ENCODE results near the gene PLA2G6. TPM values are rescaled to one million over a fixed set of nuclear protein-coding genes. Genes with fewer than 3 reads are reported as not detected.

The PLA2G6 gene
- total RNA-seq, 6 experiments from 2014 or later: 8.1 to 32.9 (median 19.8) TPM

GRCh38 chr22:38108561-38109319 is 72.9 kb downstream of the PLA2G6 start:
- no peaks in the 10 kb centered on the region for H3K9me3 ChIP-seq
- H3K36me3 ChIP-seq: no peaks in the 10 kb centered on the region
- no peak overlapping the region for H3K4me3 ChIP-seq
- intact Hi-C loops (cut with DNase I): loop anchor here in 1 of 2 donors (10.0 kb wide), 1 partner anchor 126 kb away; no protein-coding TSS in a partner anchor
- ATAC-seq: peak in 3 of 4 donors; percentile 1 to 8 (median 3)
- H3K27me3 ChIP-seq: no peaks in the 10 kb centered on the region
- H3K4me1 ChIP-seq: peaks cover 0 to 15% (median 7%) of the 10 kb centered on the region in 4 donors
- 62% methylated on average over 10 of the region's 15 CpGs for WGBS (ENCODE audit: insufficient coverage, low coverage, low lambda C conversion rate, missing lambda C conversion rate)
- H3K27ac ChIP-seq: no peak overlapping the region
- DNase-seq: peak in 1 of 3 donors; percentile 52
- TF ChIP-seq POLR2A (IDR thresholded peaks at IDR 0.05): no peak
- TF ChIP-seq CTCF (IDR thresholded peaks at IDR 0.05): no peak

GRCh38 chr22:38107692-38108515 is 73.7 kb downstream of the PLA2G6 start:
- WGBS (ENCODE audit: insufficient coverage, low coverage, low lambda C conversion rate, missing lambda C conversion rate): 36% methylated on average over 7 of the region's 17 CpGs

GRCh38 chr22:38106814-38107578 is 74.6 kb downstream of the PLA2G6 start:
- intact Hi-C loops (cut with DNase I): loop anchor here in 1 of 2 donors (10.0 kb wide), 1 partner anchor 128 kb away; no protein-coding TSS in a partner anchor
- H3K27me3 ChIP-seq: no peaks in the 10 kb centered on the region
- H3K4me1 ChIP-seq: peaks cover 0 to 15% (median 7%) of the 10 kb centered on the region in 4 donors
- ATAC-seq (no peak), DNase-seq (peak in 2 of 3 donors; percentile 44 to 53)
- TF ChIP-seq POLR2A (IDR thresholded peaks at IDR 0.05): no peak
- TF ChIP-seq CTCF (IDR thresholded peaks at IDR 0.05): no peak
- H3K9me3 ChIP-seq: no peaks in the 10 kb centered on the region
- H3K36me3 ChIP-seq: no peaks in the 10 kb centered on the region
- H3K27ac ChIP-seq: peak overlapping the region in 2 of 3 donors; percentile 44 to 80
- H3K4me3 ChIP-seq: no peak overlapping the region
- 88% methylated on average over 8 of the region's 17 CpGs for WGBS (ENCODE audit: insufficient coverage, low coverage, low lambda C conversion rate, missing lambda C conversion rate)

More at GRCh38 chr22:38107692-38108515, 73.7 kb downstream of the PLA2G6 start:
- Histone ChIP-seq H3K4me1 (peaks cover 0 to 15% (median 7%) of the 10 kb centered on the region in 4 donors), H3K4me3 (no peak overlapping the region), H3K27ac (peak overlapping the region; percentile 55 to 80 (median 60)), H3K9me3 (no peaks in the 10 kb centered on the region), H3K36me3 (no peaks in the 10 kb centered on the region), H3K27me3 (no peaks in the 10 kb centered on the region)
- TF ChIP-seq CTCF (IDR thresholded peaks at IDR 0.05) (peak in 1 of 4 donors; percentile 16), POLR2A (IDR thresholded peaks at IDR 0.05) (no peak)
- intact Hi-C loops (cut with DNase I): loop anchor here in 1 of 2 donors (10.0 kb wide), 1 partner anchor 127 kb away; no protein-coding TSS in a partner anchor
- DNase-seq: peak; percentile 81 to 87 (median 85)
- peak; percentile 84 to 89 (median 88) for ATAC-seq

- Histone ChIP-seq H3K4me3 (no peak overlapping the region), H3K9me3 (no peaks in the 10 kb centered on the region), H3K27me3 (no peaks in the 10 kb centered on the region), H3K36me3 (no peaks in the 10 kb centered on the region), H3K27ac (no peak overlapping the region), H3K4me1 (peaks cover 0 to 15% (median 6%) of the 10 kb centered on the region in 4 donors)
- TF ChIP-seq POLR2A (IDR thresholded peaks at IDR 0.05): no peak
- TF ChIP-seq CTCF (IDR thresholded peaks at IDR 0.05): peak in 3 of 4 donors; percentile 14 to 24 (median 17)
- DNase-seq (no peak), ATAC-seq (no peak)
- intact Hi-C loops (cut with DNase I): loop anchor here in 1 of 2 donors (10.0 kb wide), 1 partner anchor 131 kb away; no protein-coding TSS in a partner anchor
- WGBS (ENCODE audit: insufficient coverage, low coverage, low lambda C conversion rate, missing lambda C conversion rate): 63% methylated on average over 3 of the region's 6 CpGs
Measured at GRCh38 chr22:38104084-38104483, 77.5 kb downstream of the PLA2G6 start.
